Lung microvascular endothelial cell (primary cell): ENCODE results near the gene RIPPLY1. TPM values are rescaled to one million over a fixed set of nuclear protein-coding genes. Genes with fewer than 3 reads are reported as not detected.
"Not testable (repeated sequence)": the region's sequence is repeated elsewhere in the genome, so short reads cannot be mapped to it uniquely, and the experiment has no call there.

ENCODE experiments used
- DNase-seq, 2 donors: peaks; one replicate each; pipeline versions ENCODE4 v3.0.0 to v3.0.0-alpha.2; 2010; ENCODE audit warnings: low read depth in 2 of 2
- total RNA-seq: library from RNA; depleted of rRNA; stranded (reverse); fragments of >200 nt; gene quantifications from 2 replicates; pipeline ENCODE4 v1.2.1, GENCODE V29; 2014

RIPPLY1 gene
- total RNA-seq, 1 donor from 2014 or later = not detected

GRCh38 chrX:106912864-106913263 lies 9.7 kb upstream of the RIPPLY1 start:
- no peak for DNase-seq

- DNase-seq = no peak
Measured at GRCh38 chrX:106906361-106906760, 3.2 kb upstream of the RIPPLY1 start.

DNA sequence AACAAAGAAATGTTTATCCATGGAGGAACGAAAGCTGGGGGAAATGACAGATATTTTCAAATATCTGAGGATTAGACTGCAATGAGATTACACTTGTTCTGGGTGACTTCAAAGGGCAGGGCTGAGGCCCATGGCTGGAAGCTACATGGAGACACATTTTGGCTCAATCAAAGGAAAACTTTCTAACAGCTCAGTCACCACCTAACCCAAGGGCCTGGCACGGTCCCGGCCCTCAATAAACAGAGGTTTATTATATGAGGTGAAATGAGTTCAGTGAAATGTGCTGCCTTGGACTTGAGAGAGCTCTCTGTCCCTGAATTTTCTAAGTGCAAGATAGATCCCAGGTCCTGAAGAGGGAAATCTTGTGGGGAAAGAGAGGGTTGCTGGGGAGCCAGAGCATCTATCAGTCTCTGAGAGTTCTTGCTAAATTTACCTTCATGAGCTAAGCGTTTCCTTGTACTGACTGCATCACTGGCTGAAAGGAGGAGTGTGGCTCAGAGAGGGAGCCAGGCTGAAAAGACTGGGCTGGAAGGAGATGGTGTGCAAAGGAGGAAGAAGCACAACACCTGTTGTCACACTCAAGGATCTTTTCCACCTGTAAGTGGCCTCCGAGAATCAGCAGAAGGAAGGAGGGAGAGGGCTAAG lies 2.0 kb upstream of the RIPPLY1 start:
- no peak for DNase-seq

DNA sequence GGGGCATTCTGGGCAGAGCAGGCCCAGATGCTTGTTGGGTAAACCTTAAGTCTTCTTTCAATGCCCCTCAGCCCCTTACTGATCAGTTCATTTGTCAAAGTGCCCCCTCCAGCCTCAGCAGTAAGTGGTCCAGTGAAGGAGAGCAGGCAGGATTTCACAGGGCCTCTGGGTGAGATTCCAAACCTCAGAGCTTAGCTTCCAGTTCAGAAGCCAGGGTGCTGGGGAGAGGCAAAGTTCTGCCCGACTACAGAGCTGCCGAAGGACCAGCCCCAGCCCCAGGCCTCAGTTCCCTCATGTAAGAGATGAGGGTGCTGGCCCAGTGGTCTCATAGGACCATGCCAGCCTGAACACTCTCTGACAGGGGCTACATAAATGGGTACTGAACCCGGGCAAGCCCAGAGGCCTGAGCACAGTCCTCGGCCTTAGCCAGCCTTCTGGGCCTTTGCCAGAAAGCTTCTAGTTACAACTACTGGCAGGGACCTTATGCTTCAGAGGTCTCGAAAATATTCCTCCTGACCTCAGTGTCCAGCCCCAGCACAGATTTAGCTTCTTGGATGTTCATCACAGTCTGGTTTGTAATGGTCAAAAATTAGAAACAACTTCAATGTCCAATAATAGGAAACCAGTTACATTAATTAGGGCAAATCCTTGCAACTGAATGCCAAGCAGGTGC lies 851 bp upstream of the RIPPLY1 start:
- no peak for DNase-seq

GRCh38 chrX:106902684-106903083 lies 457 bp downstream of the RIPPLY1 start:
- no peak for DNase-seq

- DNase-seq = no peak
Measured at GRCh38 chrX:106901781-106902219, 1.3 kb downstream of the RIPPLY1 start.

DNA sequence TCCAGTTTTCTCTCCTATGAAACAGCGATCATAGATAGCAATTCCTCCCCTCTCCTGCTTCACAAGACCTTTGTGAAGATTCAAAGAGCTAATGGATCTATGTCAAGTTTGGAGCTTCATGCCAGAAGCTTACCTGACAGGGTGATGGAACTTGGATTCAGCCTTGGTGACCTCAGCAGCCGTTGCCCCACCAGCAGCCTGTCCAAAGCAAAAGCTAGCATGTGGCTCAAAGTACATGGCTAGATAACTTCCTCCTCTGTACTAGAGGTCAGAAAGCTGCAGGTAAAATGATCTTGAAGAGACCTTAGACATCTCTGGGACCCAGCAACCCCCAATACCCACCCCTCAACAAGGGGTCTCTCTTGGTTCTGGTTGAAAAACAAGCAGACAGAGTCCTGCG lies 1.8 kb downstream of the RIPPLY1 start:
- DNase-seq = no peak

DNA sequence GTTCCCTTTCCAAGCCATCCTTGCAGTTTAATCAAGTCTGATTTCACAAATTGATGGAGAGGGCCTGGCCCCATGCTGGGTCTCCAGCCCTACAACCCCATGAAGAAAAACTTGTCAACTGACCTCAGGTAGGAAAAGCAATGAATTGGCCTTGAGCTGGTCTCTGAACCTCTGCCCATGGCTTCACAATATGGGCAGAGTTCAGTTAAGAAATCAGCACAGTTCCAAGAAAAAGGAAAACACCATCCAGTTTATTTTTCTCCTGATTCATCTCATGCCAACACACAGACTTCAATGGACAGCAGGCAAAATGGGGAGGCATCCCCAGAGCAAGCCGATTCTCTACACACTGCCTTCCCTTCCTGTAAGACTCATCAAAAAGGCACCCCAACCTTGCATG lies 3.3 kb downstream of the RIPPLY1 start:
- no peak for DNase-seq

DNA sequence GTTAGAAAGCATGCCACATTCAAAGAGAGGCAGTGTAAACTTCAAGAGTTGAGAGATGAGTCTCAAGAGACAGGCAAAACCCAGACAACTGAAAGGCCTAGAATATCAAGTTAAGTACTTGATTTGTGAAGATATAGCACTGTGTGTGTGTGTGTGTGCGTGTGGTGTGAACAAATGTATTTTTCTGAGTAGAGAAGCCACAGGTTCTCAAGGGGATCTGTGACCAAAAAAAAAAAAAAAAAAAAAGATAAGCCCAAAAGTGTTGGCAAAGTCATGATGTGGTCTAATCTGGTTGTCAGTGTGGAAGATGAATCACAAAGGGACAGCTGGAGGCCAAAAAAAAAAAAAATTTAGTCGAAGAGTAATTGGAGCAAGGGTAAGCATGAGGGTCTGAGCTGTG lies 3.9 kb downstream of the RIPPLY1 start:
- no peak for DNase-seq

GRCh38 chrX:106898462-106898861 lies 4.7 kb downstream of the RIPPLY1 start:
- DNase-seq = peak; percentile 50 to 63

GRCh38 chrX:106897259-106897658 lies 5.9 kb downstream of the RIPPLY1 start:
- peak in 1 of 2 donors; percentile 19 for DNase-seq

- peak; percentile 66 to 73 for DNase-seq
Measured at GRCh38 chrX:106894978-106895452, 8.1 kb downstream of the RIPPLY1 start.

DNA sequence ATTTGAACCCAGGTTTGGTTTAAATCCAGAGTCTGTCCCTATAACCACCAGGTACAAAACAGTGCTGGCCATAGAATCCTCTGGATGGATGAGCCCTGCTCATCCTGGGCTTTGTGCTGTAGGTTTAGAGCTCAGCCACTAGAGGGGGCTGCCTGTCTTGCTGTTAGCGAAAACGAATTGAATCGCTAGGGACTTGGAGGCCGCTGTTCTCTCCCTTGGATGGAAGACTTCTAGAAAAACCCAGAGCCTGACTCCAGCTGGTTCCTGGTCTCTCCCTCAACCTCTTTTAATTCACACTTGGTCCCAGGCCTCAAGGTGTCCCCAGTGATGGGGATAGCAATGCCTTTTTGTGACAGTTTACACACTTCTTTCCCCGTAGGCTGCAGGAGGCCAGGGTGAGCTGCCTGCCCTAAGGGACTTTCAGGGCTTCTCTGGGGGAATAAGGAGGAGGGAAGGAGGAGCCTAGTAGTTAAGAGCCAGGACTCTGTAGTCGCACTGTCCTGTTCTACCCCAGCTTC lies 8.7 kb downstream of the RIPPLY1 start:
- DNase-seq = peak; percentile 77 to 79

DNA sequence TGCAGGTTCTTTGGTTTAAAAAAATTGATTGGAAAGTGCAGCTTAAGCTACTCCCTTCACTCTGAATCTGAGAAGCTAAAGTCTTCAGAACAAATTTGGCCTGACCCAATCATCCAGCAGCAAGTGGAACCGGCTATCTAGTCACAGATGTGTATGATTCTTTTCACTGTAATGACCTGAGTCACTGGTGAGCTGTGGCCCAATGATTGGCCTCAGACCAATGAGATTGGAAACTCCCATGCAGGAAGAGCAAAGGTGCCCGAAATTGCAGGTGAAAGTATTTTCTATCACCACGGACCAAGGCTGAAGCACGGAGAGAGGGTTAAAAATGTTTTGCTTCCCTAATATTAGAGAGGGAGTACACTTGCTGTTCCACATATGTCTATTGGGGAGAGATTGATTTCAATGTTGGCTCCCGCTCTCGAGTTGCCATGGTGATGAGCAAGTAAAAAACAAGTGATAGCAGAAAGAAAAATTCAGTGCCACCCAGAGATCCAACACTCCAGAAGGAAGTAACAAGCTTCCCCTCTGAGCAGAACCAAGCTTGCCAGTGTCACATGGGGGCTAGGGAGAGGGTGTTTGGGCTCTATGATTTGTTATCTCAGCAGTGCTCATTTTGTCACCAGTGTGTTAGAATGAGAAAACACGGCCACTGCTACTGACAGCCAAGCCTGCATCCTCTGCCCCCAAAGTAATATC lies 11.2 kb downstream of the RIPPLY1 start:
- no peak for DNase-seq

- no peak for DNase-seq
Measured at GRCh38 chrX:106889468-106889867, 13.7 kb downstream of the RIPPLY1 start.

DNA sequence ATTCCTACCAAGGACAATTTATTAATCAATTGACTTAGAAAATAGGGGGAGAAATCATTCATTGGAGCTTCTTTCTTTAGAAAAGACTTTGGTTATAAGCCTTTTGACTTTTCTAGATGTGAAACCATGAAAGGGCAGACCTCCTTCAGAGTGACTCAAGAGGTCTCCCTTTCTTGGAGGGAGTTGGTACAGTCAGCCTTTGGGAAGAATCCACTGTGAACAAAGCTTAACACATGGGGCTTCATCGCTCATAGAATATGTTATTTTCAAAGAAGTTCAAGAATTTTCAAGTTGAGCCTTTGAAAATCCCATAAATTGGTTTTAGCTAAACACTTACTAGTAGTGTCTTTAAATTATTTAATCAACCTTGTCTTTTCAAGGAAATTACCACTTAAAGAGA lies 28.0 kb downstream of the RIPPLY1 start:
- DNase-seq = no peak

DNA sequence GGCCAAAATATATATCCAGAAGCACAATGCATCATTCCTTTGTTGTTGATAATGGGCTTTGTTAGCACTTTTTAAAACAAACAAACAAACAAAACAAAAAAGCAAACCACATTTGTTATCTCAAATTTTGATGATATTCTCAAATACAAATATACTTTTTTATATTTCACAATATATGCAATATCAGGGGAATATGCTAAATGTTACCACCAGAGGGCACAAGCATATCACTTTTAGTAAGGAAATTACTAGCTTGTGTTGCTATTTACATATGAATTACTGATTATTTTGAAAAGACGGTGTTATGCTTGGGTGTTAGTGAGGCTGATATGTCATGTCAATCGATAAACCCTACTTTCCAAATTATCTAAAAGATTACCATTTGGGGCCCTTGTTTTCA lies 29.1 kb downstream of the RIPPLY1 start:
- peak; percentile 31 to 56 for DNase-seq

DNA sequence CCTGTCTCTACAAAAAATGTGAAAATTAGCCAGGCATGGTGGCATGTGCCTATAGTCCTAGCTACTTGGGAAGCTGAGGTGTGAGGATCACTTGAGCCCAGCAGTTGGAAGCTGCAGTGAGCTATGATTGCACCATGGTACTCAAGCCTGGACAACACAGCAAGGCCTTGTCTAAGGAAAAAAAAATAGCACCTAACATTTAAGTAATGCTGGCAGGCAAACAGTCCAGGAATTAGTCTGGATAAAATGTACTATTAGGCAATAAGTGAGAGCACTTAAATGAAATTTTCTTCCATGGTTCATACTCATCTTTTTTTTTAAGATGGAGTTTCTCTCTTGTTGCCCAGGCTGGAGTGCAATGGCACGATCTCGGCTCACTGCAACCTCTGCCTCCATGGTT lies 30.3 kb downstream of the RIPPLY1 start:
- DNase-seq = not testable (repeated sequence)

DNA sequence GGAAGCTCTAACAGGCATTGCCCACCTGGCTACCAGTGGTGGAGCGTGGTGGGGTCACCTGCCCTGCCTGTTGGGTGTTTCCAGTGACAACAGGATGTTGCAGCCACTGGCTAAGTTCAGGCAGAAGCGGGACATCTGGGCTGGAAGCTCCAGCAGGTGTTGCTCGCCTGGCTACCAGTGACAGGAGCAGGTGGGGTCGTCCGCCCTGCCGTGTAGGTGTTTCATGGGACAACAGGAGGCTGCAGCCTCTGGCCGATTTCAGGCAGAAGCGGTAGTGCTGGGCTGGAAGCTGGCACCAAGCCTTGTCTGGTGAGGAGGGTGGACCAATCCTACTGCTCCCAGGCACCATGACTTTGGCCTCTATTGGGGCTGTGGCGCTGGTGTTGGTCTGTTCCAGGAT lies 39.4 kb downstream of the RIPPLY1 start:
- no peak for DNase-seq

- DNase-seq = peak; percentile 22 to 39
Measured at GRCh38 chrX:106862972-106863688, 40.0 kb downstream of the RIPPLY1 start.
